Measurements from ENCODE around the gene RPL31.

RPL31 gene

DNA sequence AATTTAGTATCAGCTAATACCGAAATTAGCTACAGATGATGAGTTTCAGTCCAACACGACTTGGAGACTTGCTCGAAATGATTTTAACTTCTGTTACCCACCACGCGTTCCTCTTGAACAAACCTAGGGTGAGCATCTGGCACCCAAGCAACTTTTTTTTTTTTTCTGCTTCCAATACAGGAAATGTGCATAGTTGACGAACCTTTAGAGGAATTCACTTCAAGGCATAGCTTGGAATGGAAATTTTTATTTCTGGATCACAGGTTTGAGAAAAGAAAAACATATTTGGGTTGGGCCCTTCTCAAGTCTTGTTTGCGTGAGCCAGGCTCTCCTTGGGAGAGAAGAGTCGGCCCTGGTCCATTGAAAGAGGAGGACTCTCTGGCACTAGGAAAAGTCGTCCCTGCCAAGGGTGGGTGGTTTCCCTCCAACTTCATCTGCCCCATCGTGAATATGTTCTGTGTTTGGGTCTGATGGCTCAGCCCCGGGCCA lies 37.4 kb upstream of the RPL31 start:
- in situ Hi-C loops (cut with HindIII; ENCODE audit: low sequenced_read_pairs): no loop called here
- H3K4me3 ChIP-seq (ENCODE audit: low read depth, low read length): no peak overlapping the region
- TF ChIP-seq, protein P1, sequence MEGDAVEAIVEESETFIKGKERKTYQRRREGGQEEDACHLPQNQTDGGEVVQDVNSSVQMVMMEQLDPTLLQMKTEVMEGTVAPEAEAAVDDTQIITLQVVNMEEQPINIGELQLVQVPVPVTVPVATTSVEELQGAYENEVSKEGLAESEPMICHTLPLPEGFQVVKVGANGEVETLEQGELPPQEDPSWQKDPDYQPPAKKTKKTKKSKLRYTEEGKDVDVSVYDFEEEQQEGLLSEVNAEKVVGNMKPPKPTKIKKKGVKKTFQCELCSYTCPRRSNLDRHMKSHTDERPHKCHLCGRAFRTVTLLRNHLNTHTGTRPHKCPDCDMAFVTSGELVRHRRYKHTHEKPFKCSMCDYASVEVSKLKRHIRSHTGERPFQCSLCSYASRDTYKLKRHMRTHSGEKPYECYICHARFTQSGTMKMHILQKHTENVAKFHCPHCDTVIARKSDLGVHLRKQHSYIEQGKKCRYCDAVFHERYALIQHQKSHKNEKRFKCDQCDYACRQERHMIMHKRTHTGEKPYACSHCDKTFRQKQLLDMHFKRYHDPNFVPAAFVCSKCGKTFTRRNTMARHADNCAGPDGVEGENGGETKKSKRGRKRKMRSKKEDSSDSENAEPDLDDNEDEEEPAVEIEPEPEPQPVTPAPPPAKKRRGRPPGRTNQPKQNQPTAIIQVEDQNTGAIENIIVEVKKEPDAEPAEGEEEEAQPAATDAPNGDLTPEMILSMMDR (IDR thresholded peaks at IDR 0.05; ENCODE audit: low read depth, low read length, missing control alignments): no peak
- DNase-seq (ENCODE audit: low read depth): no peak

DNA sequence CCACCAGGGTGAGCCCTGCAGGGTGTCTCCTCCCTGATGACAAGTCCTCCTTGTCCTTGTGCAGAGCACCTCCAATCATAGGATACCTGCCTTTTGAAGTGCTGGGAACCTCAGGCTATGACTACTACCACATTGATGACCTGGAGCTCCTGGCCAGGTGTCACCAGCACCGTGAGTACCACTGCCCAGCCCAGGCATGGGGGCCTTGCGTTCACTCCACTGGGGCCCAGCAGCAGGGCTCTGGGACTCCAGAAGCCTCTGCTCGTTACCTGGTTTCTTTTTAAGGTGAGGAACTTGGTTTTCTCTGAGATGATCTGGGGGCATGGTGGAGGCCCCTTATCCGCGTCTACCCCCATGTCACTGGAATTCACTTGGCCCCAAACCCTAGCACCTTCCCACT lies 36.5 kb upstream of the RPL31 start:
- in situ Hi-C loops (cut with HindIII; ENCODE audit: low sequenced_read_pairs): no loop called here
- H3K4me3 ChIP-seq (ENCODE audit: low read depth, low read length): no peak overlapping the region
- TF ChIP-seq, protein P1 (IDR thresholded peaks at IDR 0.05; ENCODE audit: low read depth, low read length, missing control alignments): no peak
- no peak for DNase-seq (ENCODE audit: low read depth)

DNA sequence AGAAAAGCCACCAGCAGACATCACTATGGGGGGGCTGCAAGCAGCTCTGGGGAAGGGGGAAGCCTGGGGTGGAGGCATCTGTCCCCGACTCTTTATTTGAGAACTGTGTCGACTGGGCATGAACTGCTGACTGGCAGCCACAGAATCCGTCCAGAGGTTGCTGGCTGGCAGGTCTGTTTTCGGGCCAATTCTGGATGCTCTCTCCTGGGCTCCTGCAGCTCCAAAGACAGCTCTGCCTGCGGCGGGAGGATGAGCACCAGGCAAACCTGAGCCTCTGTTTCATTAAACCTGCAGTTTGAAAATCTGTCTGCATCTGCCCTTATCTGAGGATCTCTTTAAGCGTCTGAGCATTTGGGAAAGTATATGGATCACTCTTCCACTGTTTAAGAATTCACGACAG lies 34.4 kb upstream of the RPL31 start:
- no peak overlapping the region for H3K4me3 ChIP-seq (ENCODE audit: low read depth, low read length)
- TF ChIP-seq, protein P1 (IDR thresholded peaks at IDR 0.05; ENCODE audit: low read depth, low read length, missing control alignments): no peak
- in situ Hi-C loops (cut with HindIII; ENCODE audit: low sequenced_read_pairs): no loop called here

DNA sequence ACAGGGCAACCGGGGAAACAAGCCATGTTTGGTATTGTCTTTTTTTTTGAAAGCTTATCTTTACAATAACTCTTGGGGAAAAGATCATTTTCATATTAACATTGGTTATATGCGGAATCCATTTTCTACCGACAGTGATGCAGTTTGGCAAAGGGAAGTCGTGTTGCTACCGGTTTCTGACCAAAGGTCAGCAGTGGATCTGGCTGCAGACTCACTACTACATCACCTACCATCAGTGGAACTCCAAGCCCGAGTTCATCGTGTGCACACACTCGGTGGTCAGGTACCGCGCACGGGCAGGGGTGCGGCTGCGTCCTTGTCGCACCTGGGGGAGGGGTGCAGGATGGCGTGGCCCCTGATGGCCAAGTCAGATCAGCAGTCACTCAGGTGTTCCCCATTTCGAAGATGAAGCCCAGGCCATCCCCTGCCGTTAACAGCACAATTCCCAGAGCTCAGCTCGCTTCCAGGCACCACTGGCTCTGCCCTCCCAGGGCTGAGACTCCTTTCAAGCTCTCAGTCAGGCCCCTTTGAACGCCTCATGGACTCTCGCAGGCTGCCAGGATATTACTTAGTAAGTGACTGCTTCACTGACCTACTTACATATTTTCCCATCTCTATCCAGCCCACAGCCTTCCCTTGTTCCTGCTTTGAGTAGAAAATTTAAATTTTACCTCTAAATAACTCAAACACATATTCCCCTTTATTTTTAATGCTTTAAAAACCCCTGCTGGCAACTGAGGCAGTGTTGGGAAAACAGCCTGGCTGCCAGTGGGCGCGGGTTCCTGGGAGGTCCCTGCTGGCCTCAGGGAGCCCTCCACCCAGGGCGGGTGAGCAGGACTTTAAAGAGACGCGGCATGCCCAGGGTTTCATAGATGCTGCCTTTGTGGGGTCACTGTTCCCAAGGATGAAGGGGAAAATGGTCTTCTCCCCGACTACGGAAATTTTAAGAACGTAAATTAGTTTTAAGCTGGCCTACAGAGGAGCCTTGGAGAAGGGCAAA lies 33.6 kb upstream of the RPL31 start:
- DNase-seq (ENCODE audit: low read depth): no peak
- TF ChIP-seq, protein P1 (IDR thresholded peaks at IDR 0.05; ENCODE audit: low read depth, low read length, missing control alignments): no peak
- in situ Hi-C loops (cut with HindIII; ENCODE audit: low sequenced_read_pairs): no loop called here
- H3K4me3 ChIP-seq (ENCODE audit: low read depth, low read length): no peak overlapping the region

More for the DNA sequence above, 34.4 kb upstream of the RPL31 start:
- no peak for DNase-seq (ENCODE audit: low read depth)

DNA sequence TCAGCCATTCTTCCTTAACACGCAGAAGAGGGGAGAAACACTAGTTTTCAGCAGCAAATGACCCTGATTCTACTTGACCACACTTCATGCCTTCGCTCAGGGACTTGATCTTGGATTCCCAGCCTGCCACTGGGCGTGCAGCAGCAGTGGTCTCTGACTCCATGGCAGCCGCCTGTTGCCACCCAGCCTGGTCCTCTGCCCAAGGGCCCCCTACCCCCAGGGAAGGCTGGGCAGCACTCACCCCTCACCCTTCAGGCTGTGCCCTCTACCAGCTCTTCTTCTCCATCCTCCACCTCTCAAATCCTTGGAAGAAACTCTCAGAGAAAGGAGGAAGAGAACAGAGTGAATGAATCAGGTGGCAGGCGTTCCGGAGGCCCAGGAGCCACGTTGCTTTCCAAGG lies 32.1 kb upstream of the RPL31 start:
- DNase-seq (ENCODE audit: low read depth): no peak
- no peak overlapping the region for H3K4me3 ChIP-seq (ENCODE audit: low read depth, low read length)
- in situ Hi-C loops (cut with HindIII; ENCODE audit: low sequenced_read_pairs): no loop called here
- TF ChIP-seq, protein P1 (IDR thresholded peaks at IDR 0.05; ENCODE audit: low read depth, low read length, missing control alignments): no peak

DNA sequence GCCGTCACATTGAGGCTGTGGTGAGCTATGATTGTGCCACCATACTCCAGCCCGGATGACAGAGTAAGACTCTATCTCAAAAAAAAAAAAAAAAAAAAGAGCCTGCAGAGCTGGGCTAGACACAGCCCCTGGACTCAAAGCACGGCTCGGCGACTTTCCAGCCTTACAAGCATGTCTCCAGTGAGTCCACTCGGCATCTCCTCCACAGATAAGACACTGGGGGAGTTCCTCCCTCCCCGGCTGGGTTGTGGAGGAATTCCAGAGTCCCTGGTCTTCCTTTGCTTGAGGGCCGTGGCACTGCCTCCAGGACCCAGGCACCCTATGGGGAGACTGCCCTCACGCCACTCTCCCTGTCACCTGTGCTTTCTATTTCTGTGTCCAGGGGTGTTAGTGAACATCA lies 30.9 kb upstream of the RPL31 start:
- H3K4me3 ChIP-seq (ENCODE audit: low read depth, low read length): no peak overlapping the region
- DNase-seq (ENCODE audit: low read depth): no peak
- in situ Hi-C loops (cut with HindIII; ENCODE audit: low sequenced_read_pairs): no loop called here
- TF ChIP-seq, protein P1 (IDR thresholded peaks at IDR 0.05; ENCODE audit: low read depth, low read length, missing control alignments): no peak
